Kidney (tissue), 14 donors: ENCODE results near the gene TNFRSF18. TPM values are rescaled to one million over a fixed set of nuclear protein-coding genes. Genes with fewer than 3 reads are reported as not detected.
A peak's percentile ranks its signal among the peaks of the same experiment; 100 is the strongest.

ENCODE experiments used
- DNase-seq, 5 donors: peaks; one replicate each; pipeline ENCODE4 v3.0.0-alpha.2; 2013 to 2020
- FAIRE-seq: peaks from 2 replicates; lab custom pipeline; 2012; peaks lifted over from hg19 to GRCh38; lab: Jason Lieb, UNC
- H3K27ac ChIP-seq, 2 donors: one replicate each; pipeline ENCODE4 v1.7.0; 2013; ENCODE audit warnings: low read depth in 2 of 2, low read length in 2 of 2, inconsistent platforms in 1 of 2
- H3K27me3 ChIP-seq: one replicate; pipeline ENCODE4 v1.7.1; 2013; ENCODE audit warnings: low read length, inconsistent platforms; ENCODE audit not compliant: control insufficient read depth, insufficient read depth
- H3K36me3 ChIP-seq, 3 donors: one replicate each; pipeline versions ENCODE4 v1.7.0 to v1.7.1; 2013; ENCODE audit warnings: low read length in 3 of 3, control low read depth in 1 of 3, inconsistent platforms in 1 of 3; ENCODE audit not compliant: insufficient read depth in 3 of 3, control insufficient read depth in 2 of 3
- H3K4me1 ChIP-seq, 3 donors: one replicate each; pipeline versions ENCODE4 v1.7.0 to v1.7.1; 2013; ENCODE audit warnings: low read length in 3 of 3, inconsistent platforms in 1 of 3, low read depth in 1 of 3; ENCODE audit not compliant: control insufficient read depth in 2 of 3, insufficient read depth in 2 of 3
- H3K4me3 ChIP-seq, 3 donors: one replicate each; pipeline versions ENCODE4 v1.7.0 to v1.8.1; 2013; ENCODE audit warnings: low read length in 3 of 3, control low read depth in 1 of 3, inconsistent platforms in 1 of 3
- H3K9ac ChIP-seq, 3 donors: one replicate each; pipeline versions ENCODE4 v1.7.0 to v1.7.1; 2013; ENCODE audit warnings: low read length in 3 of 3, control low read depth in 1 of 3, inconsistent platforms in 1 of 3
- H3K9me3 ChIP-seq, 3 donors: one replicate each; pipeline versions ENCODE4 v1.7.0 to v1.7.1; 2013; ENCODE audit warnings: low read length in 3 of 3, control low read depth in 1 of 3, inconsistent platforms in 1 of 3; ENCODE audit not compliant: control insufficient read depth in 2 of 3, insufficient read depth in 1 of 3
- CTCF ChIP-seq: IDR thresholded peaks from 3 replicates; pipeline ENCODE4 v1.5.1; 2012; ENCODE audit warnings: mild to moderate bottlenecking, moderate library complexity, borderline replicate concordance; ENCODE audit not compliant: insufficient read depth; ENCODE audit errors: extremely low read depth
- intact Hi-C: fragments of 100-400 bp; cut with DNase I; formaldehyde crosslinking; loops from one replicate; pipeline ENCODE4 v1.11.1; 2022
- polyA plus RNA-seq: library from polyadenylated mRNA; stranded (reverse); fragments of 350-450 nt; fragmentation: Illumina TruSeq; extraction: RNeasy Lipid Tissue Mini Kit (QIAGEN cat#74804); gene quantifications from one replicate; pipeline ENCODE4 v1.2.3, GENCODE V29; 2014; ENCODE audit warnings: low read depth, low replicate concordance; ENCODE audit not compliant: insufficient read depth
- total RNA-seq: library from RNA; stranded (reverse); fragmentation: NEBNext Ultra II Directional; extraction: Animal tissue kit (Norgen Biotek cat#: 25700); gene quantifications from one replicate; pipeline ENCODE4 v1.2.1, GENCODE V29; 2021
- donor health status: control.
- donor health status: control.
- donor health status: control.
- donor health status: control.
- donor health status: control.
- donor health status: DM: yes; HTN: yes; CAD: no.
- donor health status: Normal renal cell carcinoma (clear cell type).

Gene TNFRSF18
- total and polyA plus RNA-seq, 2 donors from 2014 or later: 8.1 TPM; not detected in 1

- DNase-seq (no peak), FAIRE-seq (no peak)
- H3K9me3 ChIP-seq: no peaks in the 10 kb centered on the region
- no peaks in the 10 kb centered on the region for H3K27me3 ChIP-seq
- no peaks in the 10 kb centered on the region for H3K4me1 ChIP-seq
- no peak for TF ChIP-seq CTCF
- no peak overlapping the region for H3K4me3 ChIP-seq
- H3K27ac ChIP-seq: no peak overlapping the region
- H3K9ac ChIP-seq: no peak overlapping the region
- intact Hi-C loops: no loop called here
- no peaks in the 10 kb centered on the region for H3K36me3 ChIP-seq
Measured at GRCh38 chr1:1240348-1240732, 33.9 kb upstream of the TNFRSF18 start.

- peak in 1 of 5 donors; percentile 73 for DNase-seq
- FAIRE-seq: no peak
- Histone ChIP-seq H3K9me3 (no peaks in the 10 kb centered on the region), H3K27me3 (no peaks in the 10 kb centered on the region), H3K4me3 (no peak overlapping the region), H3K9ac (no peak overlapping the region), H3K36me3 (no peaks in the 10 kb centered on the region), H3K27ac (no peak overlapping the region), H3K4me1 (no peaks in the 10 kb centered on the region)
- intact Hi-C loops: loop anchor here (10.0 kb wide), 1 partner anchor 115 kb away; no protein-coding TSS in a partner anchor
- TF ChIP-seq CTCF: no peak
Measured at GRCh38 chr1:1239614-1240347, 33.4 kb upstream of the TNFRSF18 start.

DNA sequence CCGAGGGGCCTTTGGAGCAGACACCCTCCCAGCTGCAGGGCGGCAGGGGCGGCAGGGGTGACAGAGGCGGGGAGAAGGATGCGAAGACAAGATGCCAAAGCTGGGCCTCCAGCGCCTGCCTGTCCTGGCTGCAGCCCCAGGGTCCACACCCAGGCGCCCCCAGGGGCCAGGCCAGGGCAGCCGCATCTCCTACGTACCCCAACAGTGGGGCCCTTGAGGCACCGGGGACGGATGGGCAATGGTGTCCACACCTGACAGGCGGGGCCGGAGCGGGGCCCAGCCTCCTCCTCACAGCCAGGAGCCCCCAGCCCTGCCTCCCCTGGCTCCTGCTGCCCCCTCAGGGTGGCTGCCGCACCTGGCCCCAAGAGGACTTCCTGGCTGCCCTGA, 32.8 kb upstream of the TNFRSF18 start:
- Histone ChIP-seq H3K36me3 (no peaks in the 10 kb centered on the region), H3K27me3 (no peaks in the 10 kb centered on the region), H3K27ac (no peak overlapping the region), H3K4me1 (no peaks in the 10 kb centered on the region), H3K9ac (no peak overlapping the region), H3K9me3 (no peaks in the 10 kb centered on the region), H3K4me3 (no peak overlapping the region)
- no peak for FAIRE-seq
- DNase-seq: peak in 1 of 5 donors; percentile 63
- no peak for TF ChIP-seq CTCF
- intact Hi-C loops: loop anchor here (10.0 kb wide), 1 partner anchor 114 kb away; no protein-coding TSS in a partner anchor
